Dermis lymphatic vessel endothelial cell (primary cell): ENCODE measurements around the gene MYCT1. TPM values are rescaled to one million over a fixed set of nuclear protein-coding genes. Genes with fewer than 3 reads are reported as not detected.

Experiments used
- total RNA-seq: library from RNA; depleted of rRNA; stranded (reverse); fragments of >200 nt; gene quantifications from 2 replicates; pipeline ENCODE4 v1.2.1, GENCODE V29; 2014

The MYCT1 gene, protein sequence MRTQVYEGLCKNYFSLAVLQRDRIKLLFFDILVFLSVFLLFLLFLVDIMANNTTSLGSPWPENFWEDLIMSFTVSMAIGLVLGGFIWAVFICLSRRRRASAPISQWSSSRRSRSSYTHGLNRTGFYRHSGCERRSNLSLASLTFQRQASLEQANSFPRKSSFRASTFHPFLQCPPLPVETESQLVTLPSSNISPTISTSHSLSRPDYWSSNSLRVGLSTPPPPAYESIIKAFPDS
- total RNA-seq, result 144 and 192 TPM in 2 replicates

DNA sequence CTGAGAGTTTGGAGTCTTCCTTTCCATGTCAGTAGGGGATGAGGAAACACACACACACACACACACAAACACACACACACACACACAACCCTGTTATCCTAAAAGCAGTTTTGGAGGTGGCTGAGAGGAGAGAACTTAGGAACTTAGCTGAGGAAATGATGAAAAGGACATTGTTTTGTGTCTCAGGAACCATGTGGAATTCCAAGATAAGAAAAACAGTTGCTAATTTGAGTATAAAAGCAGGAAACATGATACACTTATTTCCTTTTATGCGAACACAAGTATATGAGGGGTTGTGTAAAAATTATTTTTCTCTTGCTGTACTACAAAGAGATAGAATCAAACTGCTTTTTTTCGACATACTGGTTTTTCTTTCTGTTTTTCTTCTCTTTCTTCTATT, at the start of gene MYCT1:
Gene MYCT1, plus strand, starts transcription at position 264 of the 400 bp plus-strand sequence. Its CDS starts 6 bp downstream, at position 270.

DNA sequence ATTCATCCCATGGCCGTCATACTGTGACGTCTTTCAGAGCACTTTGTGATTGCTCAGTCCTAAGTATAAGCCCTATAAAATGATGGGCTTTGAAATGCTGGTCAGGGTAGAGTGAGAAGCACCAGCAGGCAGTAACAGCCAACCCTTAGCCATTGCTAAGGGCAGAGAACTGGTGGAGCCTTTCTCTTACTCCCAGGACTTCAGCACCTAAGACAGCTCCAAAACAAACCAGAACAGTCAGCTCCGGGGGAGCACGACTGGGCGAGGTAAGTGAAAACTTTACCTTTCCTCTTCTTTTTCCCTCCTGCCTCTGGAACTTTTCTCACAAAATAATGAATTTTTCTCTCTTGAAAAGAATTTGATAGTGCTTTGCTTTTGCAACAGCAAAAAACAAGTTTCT, 53.0 kb downstream of the MYCT1 start, which contains the start of gene VIP:
Gene VIP, plus strand, starts transcription at position 104 of the 400 bp plus-strand sequence. CDS start 1,381 bp downstream, outside the sequence.

Other genes starting within 250 kb of the MYCT1 start
- 40.1 and 69.7 TPM in 2 replicates for gene SYNE1, start 60.5 kb upstream of the MYCT1 start, total RNA-seq
- gene VIP, start 52.9 kb downstream of the MYCT1 start, total RNA-seq, result 0.33 and 1.4 TPM in 2 replicates